ENCODE data around the gene RIPOR3. TPM values are rescaled to one million over a fixed set of nuclear protein-coding genes. Genes with fewer than 3 reads are reported as not detected.

The RIPOR3 gene
- total and polyA plus RNA-seq, 9 of the 15 experiments (the other 6 are each of a cell fraction or from before 2014, with no cell fraction given) = 3.3 to 62.7 (median 21.4) TPM

DNA sequence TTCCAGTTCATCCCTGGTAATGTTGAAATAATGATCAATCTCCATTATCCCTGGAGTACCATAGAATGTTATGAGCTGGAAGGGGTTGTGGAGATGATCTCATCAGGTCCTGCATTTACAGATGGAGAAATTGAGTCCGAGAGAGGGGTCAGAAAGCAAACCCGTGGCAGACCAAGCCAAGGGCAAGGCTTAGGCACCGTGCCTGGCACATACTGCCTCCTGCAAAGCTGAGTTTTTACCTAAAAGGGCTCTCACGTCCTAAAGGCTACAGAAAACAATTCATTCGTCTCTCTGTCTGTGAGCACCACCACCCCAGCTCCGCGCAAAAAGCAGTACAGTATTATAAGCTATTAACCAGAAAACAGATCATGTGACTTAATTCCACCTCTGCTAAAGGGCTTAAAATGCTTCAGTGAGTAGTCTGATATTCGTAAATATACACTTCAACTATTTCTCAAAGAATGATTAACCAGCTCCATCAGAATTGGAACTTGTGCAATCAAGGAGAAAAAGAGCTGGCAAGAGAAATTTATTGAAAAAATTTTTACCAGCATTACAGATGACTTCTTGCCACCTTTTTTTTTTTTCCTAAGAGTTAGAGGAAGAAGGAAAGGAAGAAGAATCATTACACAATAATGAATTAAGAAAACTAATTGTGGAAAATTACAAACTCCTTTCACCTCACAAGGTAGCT, 36.6 kb upstream of the RIPOR3 start (continued):
- TF ChIP-seq EWSR1 (IDR thresholded peaks at IDR 0.05; ENCODE audit: borderline replicate concordance, low read depth, partially characterized antibody) = peak; percentile 75
- TF ChIP-seq BCLAF1 (IDR thresholded peaks at IDR 0.05; ENCODE audit: borderline replicate concordance in 1 of 2, control insufficient read depth in 1 of 2, low read depth in 2 of 2, low read length in 1 of 2) = no peak
- no peak for TF ChIP-seq CC2D1A (IDR thresholded peaks at IDR 0.05)
- TF ChIP-seq HDAC2 (IDR thresholded peaks at IDR 0.05) = no peak
- TF ChIP-seq RBM39 (optimal IDR thresholded peaks at IDR 0.05; ENCODE audit: low read depth, low read length) = no peak

All from K562 (cell line).